ENCODE measurements around the gene NPR1. TPM values are rescaled to one million over a fixed set of nuclear protein-coding genes. Genes with fewer than 3 reads are reported as not detected.
"Not testable (repeated sequence)": the region's sequence is repeated elsewhere in the genome, so short reads cannot be mapped to it uniquely, and the experiment has no call there.

Gene NPR1
- total RNA-seq, 1 donor from 2014 or later: 0.19 TPM

- no peak overlapping the region for H3K27ac Mint-ChIP-seq
- H3K36me3 ChIP-seq: no peaks in the 10 kb centered on the region
- H3K4me3 Mint-ChIP-seq: no peak overlapping the region
- no peaks in the 10 kb centered on the region for H3K36me3 Mint-ChIP-seq
- TF ChIP-seq EZH2phosphoT487 (IDR thresholded peaks at IDR 0.05) (no peak), EZH2 (IDR thresholded peaks at IDR 0.05) (no peak)
- TF ChIP-seq, protein P1, sequence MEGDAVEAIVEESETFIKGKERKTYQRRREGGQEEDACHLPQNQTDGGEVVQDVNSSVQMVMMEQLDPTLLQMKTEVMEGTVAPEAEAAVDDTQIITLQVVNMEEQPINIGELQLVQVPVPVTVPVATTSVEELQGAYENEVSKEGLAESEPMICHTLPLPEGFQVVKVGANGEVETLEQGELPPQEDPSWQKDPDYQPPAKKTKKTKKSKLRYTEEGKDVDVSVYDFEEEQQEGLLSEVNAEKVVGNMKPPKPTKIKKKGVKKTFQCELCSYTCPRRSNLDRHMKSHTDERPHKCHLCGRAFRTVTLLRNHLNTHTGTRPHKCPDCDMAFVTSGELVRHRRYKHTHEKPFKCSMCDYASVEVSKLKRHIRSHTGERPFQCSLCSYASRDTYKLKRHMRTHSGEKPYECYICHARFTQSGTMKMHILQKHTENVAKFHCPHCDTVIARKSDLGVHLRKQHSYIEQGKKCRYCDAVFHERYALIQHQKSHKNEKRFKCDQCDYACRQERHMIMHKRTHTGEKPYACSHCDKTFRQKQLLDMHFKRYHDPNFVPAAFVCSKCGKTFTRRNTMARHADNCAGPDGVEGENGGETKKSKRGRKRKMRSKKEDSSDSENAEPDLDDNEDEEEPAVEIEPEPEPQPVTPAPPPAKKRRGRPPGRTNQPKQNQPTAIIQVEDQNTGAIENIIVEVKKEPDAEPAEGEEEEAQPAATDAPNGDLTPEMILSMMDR (IDR thresholded peaks at IDR 0.05): no peak
- H3K27ac ChIP-seq: no peak overlapping the region
- no peak overlapping the region for H3K4me2 ChIP-seq
- H2AFZ ChIP-seq (replicated peaks): no peak overlapping the region
- peaks cover 9% of the 10 kb centered on the region for H3F3A ChIP-seq (ENCODE audit: low read depth)
- no peaks in the 10 kb centered on the region for H3K4me1 ChIP-seq
- H3K4me1 Mint-ChIP-seq: peaks cover 7% of the 10 kb centered on the region
- no peaks in the 10 kb centered on the region for H3K9me3 Mint-ChIP-seq
- H4K20me1 ChIP-seq (ENCODE audit: low read depth): no peaks in the 10 kb centered on the region
- no peaks in the 10 kb centered on the region for H3K27me3 ChIP-seq
- no peaks in the 10 kb centered on the region for H3K9me3 ChIP-seq (ENCODE audit: low read depth)
- no peak overlapping the region for H3K9ac ChIP-seq
- peaks cover 7% of the 10 kb centered on the region for H3K79me2 ChIP-seq (ENCODE audit: low read depth)
- H3K4me3 ChIP-seq: no peak overlapping the region
- peaks cover 2% of the 10 kb centered on the region for H3K27me3 Mint-ChIP-seq (ENCODE audit: insufficient read depth, low read depth)
- no peak for DNase-seq (ENCODE audit: low spot score)
Observed at GRCh38 chr1:153723687-153724086, 45.2 kb downstream of the NPR1 start.

DNA sequence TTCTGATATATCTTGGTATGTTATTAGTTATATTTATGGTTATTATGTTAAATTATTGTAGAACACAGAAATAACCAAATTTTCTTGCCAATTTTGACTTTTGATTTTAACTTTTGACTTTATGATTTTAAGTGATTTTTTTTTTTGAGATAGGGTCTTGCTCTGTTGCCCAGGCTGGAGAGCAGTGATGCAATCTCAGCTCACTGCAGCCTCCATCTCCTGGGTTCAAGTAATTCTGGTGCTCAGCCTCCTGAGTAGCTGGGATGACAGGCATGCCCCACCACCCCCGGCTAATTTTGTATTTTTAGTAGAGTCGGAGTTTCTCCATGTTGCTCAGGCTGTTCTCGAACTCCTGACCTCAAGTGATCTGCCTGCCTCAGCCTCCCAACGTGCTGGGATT is 46.1 kb downstream of the NPR1 start:
- H3K4me1 Mint-ChIP-seq: peaks cover 14% of the 10 kb centered on the region
- H3K9me3 ChIP-seq (ENCODE audit: low read depth); H3K4me2 ChIP-seq; H4K20me1 ChIP-seq (ENCODE audit: low read depth); H3K27ac ChIP-seq; H3F3A ChIP-seq (ENCODE audit: low read depth); H3K9me3 Mint-ChIP-seq; H3K27me3 ChIP-seq; H3K36me3 Mint-ChIP-seq; DNase-seq (ENCODE audit: low spot score); H3K4me3 ChIP-seq; H3K4me1 ChIP-seq; H3K27me3 Mint-ChIP-seq (ENCODE audit: insufficient read depth, low read depth); H3K27ac Mint-ChIP-seq; H2AFZ ChIP-seq (replicated peaks); H3K36me3 ChIP-seq; H3K9ac ChIP-seq: not testable (repeated sequence)
- peaks cover 17% of the 10 kb centered on the region for H3K79me2 ChIP-seq (ENCODE audit: low read depth)
- H3K4me3 Mint-ChIP-seq: peak overlapping the region; percentile 33

DNA sequence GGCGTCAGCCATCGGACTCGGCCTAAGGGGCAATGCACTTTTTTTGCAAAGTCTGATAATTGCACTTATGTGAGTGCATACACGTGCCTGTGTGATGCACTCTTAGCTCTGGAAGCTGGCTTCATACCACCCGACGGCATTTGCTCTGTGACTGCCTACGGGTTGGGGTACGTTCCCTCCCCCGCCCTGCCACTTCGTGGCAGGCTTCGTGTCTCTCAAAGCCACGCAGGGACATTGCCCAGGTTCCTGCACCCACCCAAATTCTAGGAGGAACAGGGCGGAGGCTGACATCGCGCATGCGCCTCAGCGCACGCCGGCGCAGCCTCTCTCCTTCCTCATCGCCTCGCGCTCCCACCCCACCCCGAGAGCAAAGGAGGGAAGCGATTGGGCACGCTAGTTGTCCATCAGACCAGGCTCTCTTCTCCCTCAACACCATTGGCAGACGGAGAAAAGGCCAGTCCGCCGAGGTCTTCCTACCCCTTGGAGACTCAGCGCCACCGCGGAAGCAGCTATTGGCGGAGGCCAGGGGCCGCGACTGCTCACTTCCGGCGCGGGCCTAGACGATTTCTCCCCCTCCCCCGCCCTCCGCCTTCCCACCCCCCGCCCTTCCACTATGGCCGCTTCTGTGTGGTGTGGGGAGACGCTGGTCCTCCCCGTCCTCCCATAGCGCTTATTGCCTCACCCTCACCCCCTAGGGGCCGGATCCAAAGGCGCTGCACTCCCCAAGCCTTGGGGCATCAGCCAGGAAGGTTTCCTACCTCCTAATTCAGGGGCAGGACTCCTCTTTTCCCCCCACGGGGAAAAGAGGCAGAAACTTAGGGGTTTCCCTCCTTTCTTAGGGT is 49.2 kb downstream of the NPR1 start, which contains the start of gene INTS3:
TSS of gene INTS3 (plus strand) at position 588 of the 842 bp plus-strand sequence. CDS start 585 bp downstream, outside the sequence.
- DNase-seq (ENCODE audit: low spot score): peak; percentile 100
- no peaks in the 10 kb centered on the region for H3K9me3 Mint-ChIP-seq

More for the DNA sequence above, 49.2 kb downstream of the NPR1 start, which contains the start of gene INTS3:
- H3K4me3 Mint-ChIP-seq: peak within 1 kb of the TSS; percentile 96
- peaks cover 12% of the 10 kb centered on the region for H3F3A ChIP-seq (ENCODE audit: low read depth)
- no peaks in the 10 kb centered on the region for H3K27me3 ChIP-seq
- H3K79me2 ChIP-seq (ENCODE audit: low read depth): peaks cover 36% of the 10 kb centered on the region
- H4K20me1 ChIP-seq (ENCODE audit: low read depth): no peaks in the 10 kb centered on the region
- no peaks in the 10 kb centered on the region for H3K36me3 ChIP-seq
- H3K36me3 Mint-ChIP-seq: peaks cover 2% of the 10 kb centered on the region
- peak within 1 kb of the TSS; percentile 82 for H3K27ac ChIP-seq
- H3K9me3 ChIP-seq (ENCODE audit: low read depth): no peaks in the 10 kb centered on the region
- H3K27ac Mint-ChIP-seq: peak within 1 kb of the TSS; percentile 94
- peak within 1 kb of the TSS; percentile 93 for H3K4me3 ChIP-seq
- peaks cover 2% of the 10 kb centered on the region for H3K27me3 Mint-ChIP-seq (ENCODE audit: insufficient read depth, low read depth)
- TF ChIP-seq EZH2 (IDR thresholded peaks at IDR 0.05): no peak
- TF ChIP-seq EZH2phosphoT487 (IDR thresholded peaks at IDR 0.05): no peak
- TF ChIP-seq, protein P1 (IDR thresholded peaks at IDR 0.05): peak; percentile 31
- peak within 1 kb of the TSS; percentile 84 for H3K4me2 ChIP-seq
- H3K4me1 Mint-ChIP-seq: peaks cover 30% of the 10 kb centered on the region
- peaks cover 19% of the 10 kb centered on the region for H3K4me1 ChIP-seq
- H2AFZ ChIP-seq (replicated peaks): peak within 1 kb of the TSS; percentile 77
- H3K9ac ChIP-seq: peak within 1 kb of the TSS; percentile 96
